ENCODE data around the gene PTPRE. TPM values are rescaled to one million over a fixed set of nuclear protein-coding genes. Genes with fewer than 3 reads are reported as not detected.

PTPRE gene
- total RNA-seq, 1 experiment from 2014 or later, result 12.3 TPM

DNA sequence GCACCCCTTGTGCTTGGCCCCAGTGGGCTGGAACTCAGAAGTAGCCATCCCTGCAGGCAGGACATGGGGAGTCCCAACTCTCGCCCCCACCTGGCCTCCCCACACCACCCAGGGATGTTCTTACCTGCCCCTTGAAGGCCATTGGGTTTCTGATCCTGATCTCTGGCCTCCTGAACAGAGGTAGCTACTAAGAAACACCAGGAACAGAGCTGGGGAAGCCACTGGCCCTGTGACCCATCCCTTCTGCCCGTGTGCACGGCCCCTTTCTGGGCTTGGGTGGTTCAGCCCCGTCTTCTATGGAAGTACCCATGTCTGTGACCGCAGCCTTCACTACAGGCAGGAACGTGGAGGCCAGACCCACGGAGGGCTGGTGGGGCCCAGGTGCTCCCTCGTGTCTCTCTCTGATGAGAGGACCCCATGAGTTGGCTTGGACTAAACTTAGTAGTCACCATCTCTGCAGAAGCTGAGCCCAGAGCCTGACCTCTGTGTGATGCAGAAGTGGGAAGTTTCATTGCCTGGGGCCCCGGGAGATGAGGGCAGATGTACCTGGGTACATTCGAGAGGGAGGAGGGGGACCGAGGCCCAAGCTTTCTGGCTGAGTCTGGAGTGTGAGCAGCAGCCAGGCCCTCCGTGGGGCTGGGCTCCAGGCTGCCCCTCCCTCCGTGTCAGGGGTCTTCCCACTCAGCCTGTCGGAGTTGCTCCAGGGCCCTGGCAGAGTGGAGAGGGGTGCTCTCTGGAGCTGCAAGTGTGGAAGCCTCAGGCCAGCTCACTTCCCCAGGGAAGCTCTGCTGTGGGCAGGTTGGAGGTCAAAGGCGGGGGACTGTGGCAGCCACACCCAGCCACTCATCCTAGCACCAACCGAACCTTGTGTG is 138.3 kb downstream of the PTPRE start:
- Histone ChIP-seq H3K36me3 (ENCODE audit: control insufficient read depth in 1 of 2, insufficient read depth in 2 of 2, low read length in 2 of 2) (no peaks in the 10 kb centered on the region), H3K9me3 (ENCODE audit: control insufficient read depth in 1 of 2, insufficient read depth in 1 of 2, low read depth in 1 of 2, low read length in 2 of 2) (no peaks in the 10 kb centered on the region), H3K4me2 (ENCODE audit: low read length) (no peak overlapping the region), H3K9me2 (ENCODE audit: insufficient read depth) (no peaks in the 10 kb centered on the region), H3K27me3 (ENCODE audit: insufficient read depth, low read length) (no peaks in the 10 kb centered on the region), H2AFZ (ENCODE audit: low read depth, low read length, poor library complexity, severe bottlenecking) (no peak overlapping the region), H4K20me1 (ENCODE audit: insufficient read depth) (no peaks in the 10 kb centered on the region), H3K4me3 (replicated peaks in 1 of 2; ENCODE audit: low read depth in 1 of 2, low read length in 2 of 2) (no peak overlapping the region), H3K27ac (ENCODE audit: low read depth, low read length) (no peak overlapping the region), H3K9ac (ENCODE audit: low read length) (no peak overlapping the region), H3K4me1 (ENCODE audit: control insufficient read depth in 1 of 2, insufficient read depth in 2 of 2, low read length in 2 of 2) (peaks cover 10 to 23% of the 10 kb centered on the region in 2 experiments; a peak in 3 of 4 replicates), H3K79me2 (ENCODE audit: insufficient read depth, low read length) (no peaks in the 10 kb centered on the region)
- BruUV-seq (replicated peaks), result no TSS peak
- intact Hi-C loops (cut with micrococcal nuclease), result no loop called here
- POLR2A ChIA-PET, result no interaction called here
- CTCF ChIA-PET, result interaction anchor here (1.0 to 2.0 kb wide), 2 partner anchors 9 to 10 kb away, joined by 3 to 12 read pairs; no protein-coding TSS in a partner anchor
- RAD21 ChIA-PET (ENCODE audit: low non-redundant PET in 1 of 2, low total read pairs in 2 of 2, uncharacterized antibody in 2 of 2, unreplicated experiment in 2 of 2), result no interaction called here
- TF ChIP-seq, protein P1, sequence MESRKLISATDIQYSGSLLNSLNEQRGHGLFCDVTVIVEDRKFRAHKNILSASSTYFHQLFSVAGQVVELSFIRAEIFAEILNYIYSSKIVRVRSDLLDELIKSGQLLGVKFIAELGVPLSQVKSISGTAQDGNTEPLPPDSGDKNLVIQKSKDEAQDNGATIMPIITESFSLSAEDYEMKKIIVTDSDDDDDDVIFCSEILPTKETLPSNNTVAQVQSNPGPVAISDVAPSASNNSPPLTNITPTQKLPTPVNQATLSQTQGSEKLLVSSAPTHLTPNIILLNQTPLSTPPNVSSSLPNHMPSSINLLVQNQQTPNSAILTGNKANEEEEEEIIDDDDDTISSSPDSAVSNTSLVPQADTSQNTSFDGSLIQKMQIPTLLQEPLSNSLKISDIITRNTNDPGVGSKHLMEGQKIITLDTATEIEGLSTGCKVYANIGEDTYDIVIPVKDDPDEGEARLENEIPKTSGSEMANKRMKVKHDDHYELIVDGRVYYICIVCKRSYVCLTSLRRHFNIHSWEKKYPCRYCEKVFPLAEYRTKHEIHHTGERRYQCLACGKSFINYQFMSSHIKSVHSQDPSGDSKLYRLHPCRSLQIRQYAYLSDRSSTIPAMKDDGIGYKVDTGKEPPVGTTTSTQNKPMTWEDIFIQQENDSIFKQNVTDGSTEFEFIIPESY (IDR thresholded peaks at IDR 0.05; ENCODE audit: extremely low read depth, insufficient replicate concordance, low read length), result no peak
- TF ChIP-seq, protein P2, sequence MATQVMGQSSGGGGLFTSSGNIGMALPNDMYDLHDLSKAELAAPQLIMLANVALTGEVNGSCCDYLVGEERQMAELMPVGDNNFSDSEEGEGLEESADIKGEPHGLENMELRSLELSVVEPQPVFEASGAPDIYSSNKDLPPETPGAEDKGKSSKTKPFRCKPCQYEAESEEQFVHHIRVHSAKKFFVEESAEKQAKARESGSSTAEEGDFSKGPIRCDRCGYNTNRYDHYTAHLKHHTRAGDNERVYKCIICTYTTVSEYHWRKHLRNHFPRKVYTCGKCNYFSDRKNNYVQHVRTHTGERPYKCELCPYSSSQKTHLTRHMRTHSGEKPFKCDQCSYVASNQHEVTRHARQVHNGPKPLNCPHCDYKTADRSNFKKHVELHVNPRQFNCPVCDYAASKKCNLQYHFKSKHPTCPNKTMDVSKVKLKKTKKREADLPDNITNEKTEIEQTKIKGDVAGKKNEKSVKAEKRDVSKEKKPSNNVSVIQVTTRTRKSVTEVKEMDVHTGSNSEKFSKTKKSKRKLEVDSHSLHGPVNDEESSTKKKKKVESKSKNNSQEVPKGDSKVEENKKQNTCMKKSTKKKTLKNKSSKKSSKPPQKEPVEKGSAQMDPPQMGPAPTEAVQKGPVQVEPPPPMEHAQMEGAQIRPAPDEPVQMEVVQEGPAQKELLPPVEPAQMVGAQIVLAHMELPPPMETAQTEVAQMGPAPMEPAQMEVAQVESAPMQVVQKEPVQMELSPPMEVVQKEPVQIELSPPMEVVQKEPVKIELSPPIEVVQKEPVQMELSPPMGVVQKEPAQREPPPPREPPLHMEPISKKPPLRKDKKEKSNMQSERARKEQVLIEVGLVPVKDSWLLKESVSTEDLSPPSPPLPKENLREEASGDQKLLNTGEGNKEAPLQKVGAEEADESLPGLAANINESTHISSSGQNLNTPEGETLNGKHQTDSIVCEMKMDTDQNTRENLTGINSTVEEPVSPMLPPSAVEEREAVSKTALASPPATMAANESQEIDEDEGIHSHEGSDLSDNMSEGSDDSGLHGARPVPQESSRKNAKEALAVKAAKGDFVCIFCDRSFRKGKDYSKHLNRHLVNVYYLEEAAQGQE (IDR thresholded peaks at IDR 0.05; ENCODE audit: low read depth), result no peak
- TF ChIP-seq TCF7L2 (IDR thresholded peaks at IDR 0.05; ENCODE audit: borderline replicate concordance, extremely low read depth, insufficient read depth, insufficient read length) (no peak), FOSL1 (IDR thresholded peaks at IDR 0.05; ENCODE audit: low read depth) (no peak), SRF (IDR thresholded peaks at IDR 0.05; ENCODE audit: low read depth) (no peak), ZNF274 (IDR thresholded peaks at IDR 0.05; ENCODE audit: low read depth, low read length) (no peak), ELF1 (IDR thresholded peaks at IDR 0.05; ENCODE audit: borderline replicate concordance, low read depth) (no peak), ZFX (IDR thresholded peaks at IDR 0.05) (no peak), POLR2AphosphoS5 (IDR thresholded peaks at IDR 0.05; ENCODE audit: low read depth, low read length) (no peak), YY1 (IDR thresholded peaks at IDR 0.05; ENCODE audit: extremely low read depth, insufficient replicate concordance, low read depth, low read length) (no peak)
- DNase-seq (ENCODE audit: low read depth, low spot score), result no peak
- ATAC-seq, result no peak

All from HCT116 (cell line).